HepG2 (cell line): ENCODE results near the gene SGF29. TPM values are rescaled to one million over a fixed set of nuclear protein-coding genes. Genes with fewer than 3 reads are reported as not detected.

Source experiments
- ATAC-seq: fragments of 200-7000 bp; cut with Tn5 transposase; 3 replicates; pipeline ENCODE4 v1.9.1; 2020; ENCODE audit warnings: mild to moderate bottlenecking, moderate library complexity
- BruUV-seq: library from RNA; stranded (reverse); fragments of 400-500 nt; replicated peaks from 2 replicates; lab custom pipeline; 2021; lab: Mats Ljungman, UMichigan
- CTCF ChIA-PET: fragments of 300-600 bp; formaldehyde crosslinking; extraction: SDS; loops from one replicate; lab custom pipeline; 2021; ENCODE audit warnings: low total read pairs, inconsistent platforms, low intra/inter-chr PET ratio; lab: Yijun Ruan, JAX
- POLR2A ChIA-PET: fragments of 350-600 bp; sonication (Branson Sonifier 250); formaldehyde crosslinking; loops from one replicate; lab custom pipeline; 2020; ENCODE audit warnings: antibody characterized with exemption, inconsistent platforms; lab: Yijun Ruan, JAX
- DNase-seq: peaks from one replicate; pipeline ENCODE4 v3.0.0-alpha.2; 2015; ENCODE audit warnings: low spot score
- FAIRE-seq: peaks from 3 replicates; lab custom pipeline; 2011; peaks lifted over from hg19 to GRCh38; lab: Jason Lieb, UNC
- H2AFZ ChIP-seq: one replicate; pipeline ENCODE4 v1.6.1; 2011; ENCODE audit warnings: low read length, inconsistent platforms
- H3K27ac ChIP-seq: fragments of 300-600 bp; 3 replicates; pipeline ENCODE4 v1.8.0; 2011; ENCODE audit warnings: mixed run types, mild to moderate bottlenecking, mixed read lengths, low read length, inconsistent platforms; ENCODE audit not compliant: insufficient read depth; ENCODE audit errors: extremely low read length
- H3K27me3 ChIP-seq, 2 experiments: fragments of 200-600 bp in 1 of 2; 2 replicates in 1 of 2; 3 replicates in 1 of 2; pipeline versions ENCODE4 v1.6.0 to v1.8.0; 2011; ENCODE audit warnings: low read length in 2 of 2, mild to moderate bottlenecking in 2 of 2, moderate library complexity in 2 of 2, inconsistent platforms in 1 of 2; ENCODE audit not compliant: insufficient read depth in 2 of 2, control insufficient read depth in 1 of 2
- H3K36me3 ChIP-seq, 2 experiments: fragments of 200-600 bp in 1 of 2; replicated peaks in 1 of 2; 2 replicates in 1 of 2; 3 replicates in 1 of 2; pipeline versions ENCODE4 v1.5.1 to v1.8.0; 2011; ENCODE audit warnings: low read length in 2 of 2, inconsistent platforms in 1 of 2; ENCODE audit not compliant: insufficient read depth in 2 of 2, control insufficient read depth in 1 of 2
- H3K4me1 ChIP-seq: 2 replicates; pipeline ENCODE4 v1.5.1; 2012; ENCODE audit warnings: low read length, inconsistent platforms; ENCODE audit not compliant: insufficient read depth
- H3K4me2 ChIP-seq: 2 replicates; pipeline ENCODE4 v1.6.0; 2011; ENCODE audit warnings: low read depth, low read length, inconsistent platforms
- H3K4me3 ChIP-seq, 3 experiments: fragments of 200-600 bp in 1 of 3; sonication (generic), shearing (Covaris generic) in 1 of 3; replicated peaks in 1 of 3; 2 replicates each; pipeline ENCODE4 v1.5.1; 2011 to 2016; ENCODE audit warnings: low read length in 3 of 3, inconsistent platforms in 2 of 3, low read depth in 2 of 3, mild to moderate bottlenecking in 2 of 3, control low read depth in 1 of 3, mixed read lengths in 1 of 3; ENCODE audit not compliant: insufficient read depth in 1 of 3
- H3K79me2 ChIP-seq: one replicate; pipeline ENCODE4 v1.6.1; 2011; ENCODE audit warnings: low read length, inconsistent platforms; ENCODE audit not compliant: insufficient read depth
- H3K9ac ChIP-seq: 2 replicates; pipeline ENCODE4 v1.6.0; 2011; ENCODE audit warnings: mild to moderate bottlenecking, low read depth, low read length, inconsistent platforms; ENCODE audit not compliant: insufficient read depth
- H3K9me3 ChIP-seq: 2 replicates; pipeline ENCODE4 v1.5.1; 2012; ENCODE audit warnings: mild to moderate bottlenecking, low read length
- H4K20me1 ChIP-seq: 2 replicates; pipeline ENCODE4 v1.6.0; 2011; ENCODE audit warnings: inconsistent platforms, mild to moderate bottlenecking, low read length, moderate library complexity; ENCODE audit not compliant: insufficient read depth
- BCL3 ChIP-seq: sonication (generic); formaldehyde crosslinking; IDR thresholded peaks from 2 replicates; pipeline ENCODE4 v1.5.1; 2020; ENCODE audit warnings: mild to moderate bottlenecking, missing genetic modification reagents, moderate library complexity
- MIER2 ChIP-seq: IDR thresholded peaks from 2 replicates; pipeline ENCODE4 v1.6.1; 2016; ENCODE audit warnings: missing biosample characterization, missing genetic modification reagents
- ZKSCAN8 ChIP-seq: IDR thresholded peaks from 2 replicates; pipeline ENCODE4 v1.6.1; 2016; ENCODE audit warnings: borderline replicate concordance, missing genetic modification reagents, missing compliant biosample characterization
- ZMAT5 ChIP-seq: sonication (generic); formaldehyde crosslinking; IDR thresholded peaks from 2 replicates; pipeline ENCODE4 v1.5.0; 2020; ENCODE audit warnings: mild to moderate bottlenecking, low read depth, missing genetic modification reagents, borderline replicate concordance
- ZNF292 ChIP-seq: sonication (generic); formaldehyde crosslinking; IDR thresholded peaks from 2 replicates; pipeline ENCODE4 v1.8.1; 2022; ENCODE audit warnings: mild to moderate bottlenecking, low read depth, missing genetic modification reagents, borderline replicate concordance
- ZNF430 ChIP-seq: sonication (generic); formaldehyde crosslinking; IDR thresholded peaks from 2 replicates; pipeline ENCODE4 v1.9.0; 2021; ENCODE audit warnings: mild to moderate bottlenecking, missing genetic modification reagents
- ZNF451 ChIP-seq: sonication (generic); formaldehyde crosslinking; IDR thresholded peaks from 2 replicates; pipeline ENCODE4 v1.5.0; 2020; ENCODE audit warnings: mild to moderate bottlenecking, missing genetic modification reagents
- ZSCAN25 ChIP-seq: sonication (generic); formaldehyde crosslinking; IDR thresholded peaks from 2 replicates; pipeline ENCODE4 v1.8.0; 2022; ENCODE audit warnings: mild to moderate bottlenecking, missing genetic modification reagents
- WGBS: methylation state at CpG from one replicate; pipeline ENCODE4 v1.1.6; 2017; ENCODE audit warnings: low lambda C conversion rate; 5-methylcytosine and 5-hydroxymethylcytosine counted together
- in situ Hi-C: cut with HindIII; loops from 2 replicates; pipeline ENCODE4 v1.10.0; 2017; ENCODE audit warnings: low pct_unique_long_range_greater_than_20kb; ENCODE audit not compliant: extremely low pct_ligation_motif_present
- intact Hi-C: fragments of 100-400 bp; cut with micrococcal nuclease; formaldehyde crosslinking; loops from one replicate; pipeline ENCODE4 v1.10.0; 2022; ENCODE audit not compliant: unreplicated experiment
- polyA plus RNA-seq, 8 experiments: library from polyadenylated mRNA; depleted of rRNA in 3 of 8; stranded (reverse) in 7 of 8; unstranded in 1 of 8; fragments of >200 nt; fragmentation: Illumina TruSeq in 4 of 8; extraction: Trizol in 4 of 8; gene quantifications; 2 replicates each; pipeline versions ENCODE4 v1.2.1 to v1.2.3, GENCODE V29; 2011 to 2016; ENCODE audit warnings: low read depth in 4 of 8, missing spikeins in 1 of 8, mixed read lengths in 1 of 8; ENCODE audit not compliant: insufficient read depth in 1 of 8
- total RNA-seq, 5 experiments: library from RNA; depleted of rRNA; stranded (reverse); fragments of >200 nt; fragmentation: Illumina TruSeq; extraction: Trizol; gene quantifications; 2 replicates each; pipeline ENCODE4 v1.2.3, GENCODE V29; 2016; ENCODE audit warnings: low read depth in 1 of 5

Gene SGF29
- total and polyA plus RNA-seq, 2 of the 13 experiments (the other 11 are each of a cell fraction or from before 2014, with no cell fraction given): 5.0 to 29.4 TPM

DNA sequence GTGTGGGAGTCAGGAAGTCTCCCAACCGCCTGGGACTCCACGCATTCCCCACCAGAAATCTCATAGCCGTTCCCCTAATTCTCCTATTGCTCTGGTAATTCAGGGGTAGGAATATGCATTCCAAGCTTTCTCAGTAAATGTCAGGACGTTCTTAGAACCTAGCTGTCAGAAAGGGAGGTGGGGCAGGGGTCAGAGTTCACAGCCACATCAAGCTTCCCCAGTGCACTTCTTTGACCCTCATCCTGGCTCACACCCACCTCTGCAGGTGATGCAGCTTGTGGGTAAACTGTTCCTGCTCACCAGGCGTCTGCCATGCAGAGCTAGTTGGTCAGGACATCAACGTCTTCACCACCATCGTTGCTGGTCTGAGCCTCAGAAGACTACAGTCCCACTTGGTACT is 33.0 kb upstream of the SGF29 start (continued):
- TF ChIP-seq ZMAT5 (CRISPR knock-in tag) (no peak), ZNF430 (CRISPR knock-in tag) (0 out of 2 replicates have a peak, but pooled peaks have one; percentile 45), ZSCAN25 (CRISPR knock-in tag) (peak; percentile 69; the same call in 1 of the 2 replicates), MIER2 (CRISPR knock-in tag) (no peak), ZKSCAN8 (CRISPR knock-in tag) (no peak), ZNF451 (CRISPR knock-in tag) (no peak)

DNA sequence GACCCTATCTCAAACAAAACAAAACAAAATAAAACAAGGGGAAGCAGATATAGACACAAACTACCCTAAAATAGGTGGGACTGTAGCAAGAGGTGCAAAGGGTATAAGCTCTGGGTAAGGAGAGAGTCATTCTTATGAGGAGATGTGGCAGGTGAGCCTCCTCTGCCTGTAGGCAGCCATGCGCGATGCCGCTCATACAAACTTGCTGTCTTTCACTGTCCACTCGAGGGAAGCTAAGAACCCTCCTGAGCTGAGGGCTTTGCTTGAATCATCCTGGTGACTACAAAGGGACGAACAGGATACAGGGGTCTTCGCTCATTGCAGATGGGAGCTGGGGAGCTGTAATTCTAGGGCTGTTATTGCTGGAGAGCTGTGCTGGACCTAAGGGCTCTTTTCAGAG is 32.3 kb upstream of the SGF29 start:
- TF ChIP-seq BCL3: no peak
- 0 out of 2 replicates have a peak, but pooled peaks have one; percentile 16 for TF ChIP-seq ZNF292 (CRISPR knock-in tag)
- TF ChIP-seq, all 625 proteins: peak for 1
- H3K27me3 ChIP-seq: no peaks in the 10 kb centered on the region
- no peak overlapping the region for H3K27ac ChIP-seq
- H3K79me2 ChIP-seq: no peaks in the 10 kb centered on the region
- H4K20me1 ChIP-seq: no peaks in the 10 kb centered on the region
- FAIRE-seq (no peak), DNase-seq (no peak), ATAC-seq (no peak)
- H3K4me2 ChIP-seq: no peak overlapping the region
- ChIA-PET POLR2A (interaction anchor here (0.9 to 1.7 kb wide), 2 partner anchors 18 to 29 kb away, joined by 3 to 4 read pairs; partner anchors contain the start of genes CLN3 and NUPR1), CTCF (no interaction called here)
- no TSS peak for BruUV-seq
- H3K9ac ChIP-seq: no peak overlapping the region
- peaks cover 62% of the 10 kb centered on the region for H3K4me1 ChIP-seq
- H2AFZ ChIP-seq: no peak overlapping the region
- H3K4me3 ChIP-seq: no peak overlapping the region
- intact Hi-C loops: no loop called here
- in situ Hi-C loops: no loop called here
- H3K36me3 ChIP-seq: no peaks in the 10 kb centered on the region
- H3K9me3 ChIP-seq: no peaks in the 10 kb centered on the region
- WGBS: 95% methylated on average over 6 of the region's 6 CpGs
